ENCODE results near the gene CHRNA4. TPM values are rescaled to one million over a fixed set of nuclear protein-coding genes. Genes with fewer than 3 reads are reported as not detected.

The CHRNA4 gene
- not detected for total RNA-seq

DNA sequence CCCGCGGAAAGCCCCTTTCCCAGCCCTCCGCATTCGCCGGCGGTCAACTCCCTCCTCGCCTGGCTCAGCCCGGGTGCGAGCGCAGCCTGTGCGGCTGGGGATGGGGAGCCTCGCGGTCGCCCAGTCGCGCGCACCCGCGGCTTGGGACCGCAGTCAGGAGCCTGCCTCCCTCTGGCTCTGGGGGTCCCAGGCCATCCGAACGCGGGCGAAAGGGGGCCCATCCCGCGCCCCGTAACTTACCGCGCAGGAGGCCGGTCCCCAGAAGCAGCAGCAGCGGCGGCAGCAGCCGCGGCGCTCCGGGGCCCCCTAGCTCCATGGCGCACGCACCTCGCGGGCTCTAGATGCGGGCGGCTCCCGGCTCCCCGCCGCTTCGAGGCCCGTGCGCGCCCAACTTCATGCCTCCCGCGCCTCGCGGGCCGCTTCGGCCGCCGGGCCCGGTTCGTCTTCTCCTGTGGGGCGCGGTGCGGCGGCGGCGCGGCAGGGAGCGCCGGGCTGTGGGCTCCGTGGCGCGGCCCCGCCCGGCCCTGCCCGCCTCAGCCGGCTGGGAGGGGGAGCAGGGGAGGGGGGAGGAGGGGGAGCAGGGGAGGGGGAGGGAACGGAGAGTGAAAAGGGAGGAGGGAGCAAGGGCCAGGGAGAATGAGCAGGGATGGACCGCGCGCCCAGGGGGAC, at the start of gene CHRNA4:
Gene CHRNA4, minus strand, starts transcription at position 500 of the 669 bp plus-strand sequence. Its CDS starts 184 bp downstream, at position 316.
- DNase-seq (ENCODE audit: low spot score in 2 of 2) (no peak), ATAC-seq (peak in 1 of 2 donors; percentile 14)
- Mint-ChIP-seq H3K9me3 (no peaks in the 10 kb centered on the region), H3K27ac (no peak within 1 kb of the TSS), H3K36me3 (no peaks in the 10 kb centered on the region)

DNA sequence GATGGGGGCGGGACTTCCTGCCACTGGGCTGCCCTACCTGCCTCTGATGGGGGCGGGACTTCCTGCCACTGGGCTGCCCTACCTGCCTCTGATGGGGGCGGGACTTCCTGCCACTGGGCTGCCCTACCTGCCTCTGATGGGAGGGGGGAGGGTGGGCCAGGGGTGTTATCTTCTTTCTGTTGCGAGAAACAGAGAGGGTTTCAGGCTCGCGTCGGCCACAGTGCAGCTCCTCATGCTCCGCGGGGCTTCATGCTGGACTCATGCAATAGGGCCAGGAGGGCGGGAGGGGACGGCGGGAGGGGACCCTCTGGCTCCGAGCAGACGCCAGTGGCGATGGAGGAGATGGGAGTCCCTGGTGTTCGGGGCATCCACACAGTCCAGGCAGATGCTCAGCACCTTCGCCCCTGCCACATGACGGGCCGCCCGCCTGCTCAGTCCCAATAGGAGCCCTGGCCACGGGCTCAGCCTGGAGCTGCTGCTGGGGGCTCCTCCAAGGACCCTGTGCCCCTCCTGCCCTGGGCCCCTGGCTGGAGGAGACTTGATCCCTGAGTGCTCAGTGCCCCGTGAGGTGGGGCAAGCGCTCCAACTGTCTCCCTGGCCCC, 48.8 kb upstream of the CHRNA4 start:
- ATAC-seq, result no peak
- no peaks in the 10 kb centered on the region for H3K36me3 Mint-ChIP-seq

DNA sequence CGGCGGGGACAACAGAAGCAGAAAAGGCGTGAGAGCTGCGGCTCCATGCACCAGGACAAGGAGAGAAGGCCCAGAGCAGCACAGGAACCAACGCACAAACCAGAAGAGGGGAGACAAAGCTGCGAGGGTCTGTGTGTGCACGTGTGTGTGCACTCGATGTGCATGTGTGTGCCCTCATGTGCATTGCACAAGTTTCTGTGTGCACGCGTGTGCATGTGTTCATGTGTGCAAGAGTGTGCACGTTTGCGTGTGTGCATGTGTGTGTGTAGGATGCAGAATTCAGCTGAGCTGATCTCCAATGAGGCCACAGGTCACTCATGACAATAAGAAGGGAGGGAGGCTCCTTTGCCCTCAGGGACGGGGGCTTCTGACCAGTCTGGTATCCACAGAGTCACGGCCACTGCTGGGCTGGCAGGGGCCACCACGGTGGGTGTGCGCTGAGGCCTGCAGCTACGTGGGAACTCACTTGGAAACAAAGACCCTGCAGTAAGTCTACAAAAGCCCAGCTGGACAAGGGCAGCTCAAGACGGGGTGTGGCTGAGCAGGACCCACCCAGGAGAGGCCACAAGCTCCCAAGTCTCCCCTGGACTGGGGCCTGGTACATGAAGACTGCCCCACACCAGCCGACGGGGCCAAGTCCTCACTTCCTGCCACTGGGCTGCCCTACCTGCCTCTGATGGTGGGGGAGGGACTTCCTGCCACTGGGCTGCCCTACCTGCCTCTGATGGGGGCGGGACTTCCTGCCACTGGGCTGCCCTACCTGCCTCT, 48.1 kb upstream of the CHRNA4 start:
- Mint-ChIP-seq H3K9me3 (no peaks in the 10 kb centered on the region), H3K27ac (no peak overlapping the region), H3K36me3 (no peaks in the 10 kb centered on the region)
- no peak for ATAC-seq
- no peak for DNase-seq (ENCODE audit: low spot score in 2 of 2)

More for the DNA sequence above, 48.8 kb upstream of the CHRNA4 start:
- DNase-seq (ENCODE audit: low spot score in 2 of 2), result no peak
- no peak overlapping the region for H3K27ac Mint-ChIP-seq
- no peaks in the 10 kb centered on the region for H3K9me3 Mint-ChIP-seq

DNA sequence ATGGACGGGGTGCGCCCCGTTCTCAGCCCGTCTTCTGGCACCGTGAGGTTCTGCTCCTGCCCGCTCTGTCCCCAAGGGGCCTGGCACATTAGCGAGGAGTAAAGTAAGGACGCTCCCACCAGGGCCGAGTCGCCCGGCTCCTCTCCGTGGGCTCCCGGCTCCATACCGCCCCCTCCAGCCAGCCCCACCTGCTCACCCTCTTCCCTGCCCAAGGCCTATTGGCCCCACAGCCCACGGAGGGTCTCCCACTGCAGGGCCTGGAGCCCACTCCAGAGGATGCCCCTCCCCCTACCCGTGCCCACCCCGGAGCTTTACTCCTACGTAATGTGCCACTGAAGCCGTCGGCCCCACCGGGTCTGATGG, 47.5 kb upstream of the CHRNA4 start:
- no peak for DNase-seq (ENCODE audit: low spot score in 2 of 2)
- Mint-ChIP-seq H3K36me3 (no peaks in the 10 kb centered on the region), H3K27ac (no peak overlapping the region), H3K9me3 (no peaks in the 10 kb centered on the region)
- no peak for ATAC-seq

DNA sequence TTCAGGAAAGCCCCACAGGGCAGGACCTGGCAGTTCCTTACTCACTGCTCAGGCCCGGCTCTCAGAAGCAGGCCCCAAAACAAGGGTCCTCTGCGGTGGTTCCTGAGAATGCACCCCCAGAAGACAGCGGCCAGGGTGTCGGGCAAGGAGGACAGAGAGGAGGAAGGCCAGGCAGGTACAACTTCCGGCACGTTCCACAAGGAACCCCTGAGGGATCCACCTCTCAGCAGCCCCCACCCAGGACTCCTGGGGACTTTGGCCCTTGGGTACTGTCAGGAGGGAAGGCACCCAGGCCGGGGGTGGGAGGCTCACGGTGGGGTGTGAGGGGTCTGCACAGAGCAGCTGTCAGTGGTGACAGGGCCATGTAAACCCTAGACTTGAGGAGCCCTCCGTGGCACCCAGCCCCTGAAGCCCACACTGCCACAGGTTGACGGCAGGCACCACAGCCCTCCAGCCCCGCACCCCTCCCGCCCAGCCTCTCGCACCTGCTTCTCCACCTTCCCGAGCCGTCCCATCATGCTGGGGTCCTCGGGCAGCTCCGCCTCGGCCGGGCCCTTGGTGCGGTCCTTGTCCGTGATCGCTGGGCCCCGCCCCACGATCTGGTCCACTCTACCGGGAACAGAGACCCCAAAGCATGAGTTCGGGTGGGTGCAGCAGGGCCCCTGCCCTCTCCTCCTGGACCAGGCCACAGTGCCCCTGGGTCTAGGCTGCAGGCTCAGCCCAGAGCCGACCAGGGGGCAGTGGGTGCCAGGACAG, 47.0 kb upstream of the CHRNA4 start:
- DNase-seq (ENCODE audit: low spot score in 2 of 2), result no peak
- no peaks in the 10 kb centered on the region for H3K36me3 Mint-ChIP-seq
- no peaks in the 10 kb centered on the region for H3K9me3 Mint-ChIP-seq
- ATAC-seq, result no peak
- no peak overlapping the region for H3K27ac Mint-ChIP-seq

DNA sequence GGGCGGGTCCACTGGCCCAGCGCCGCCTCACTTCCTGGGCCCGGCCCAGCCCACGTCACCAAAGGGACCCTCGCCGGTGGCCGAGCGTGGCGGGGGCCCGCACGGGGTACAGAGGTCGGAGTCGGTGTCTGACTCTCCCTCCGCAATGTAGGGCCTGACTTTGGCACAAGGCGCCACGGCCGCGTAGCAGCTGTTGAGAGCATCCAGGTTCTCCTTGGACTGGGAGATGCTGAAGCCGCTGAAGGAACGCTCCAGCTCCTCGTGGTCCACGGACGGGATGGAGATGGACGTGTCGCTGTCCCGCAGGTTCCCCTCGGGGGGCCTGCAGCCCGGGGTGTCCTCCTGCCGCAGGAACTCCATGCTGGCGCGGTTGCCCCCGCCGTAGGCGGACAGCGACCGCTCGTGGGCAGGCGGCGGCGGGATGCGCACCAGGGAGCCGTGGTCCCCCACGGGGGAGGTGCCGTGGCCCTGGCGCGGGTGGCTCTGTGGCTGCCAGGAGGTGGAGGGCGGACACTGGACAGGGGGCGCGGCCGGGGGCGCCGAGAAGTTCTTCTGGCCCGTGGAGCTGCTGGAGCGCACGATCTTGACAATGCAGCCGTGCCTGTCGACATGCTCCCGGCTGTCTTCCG, 45.6 kb upstream of the CHRNA4 start:
- ATAC-seq, result no peak
- Mint-ChIP-seq H3K9me3 (no peaks in the 10 kb centered on the region), H3K36me3 (no peaks in the 10 kb centered on the region), H3K27ac (no peak overlapping the region)
- DNase-seq (ENCODE audit: low spot score in 2 of 2), result no peak

DNA sequence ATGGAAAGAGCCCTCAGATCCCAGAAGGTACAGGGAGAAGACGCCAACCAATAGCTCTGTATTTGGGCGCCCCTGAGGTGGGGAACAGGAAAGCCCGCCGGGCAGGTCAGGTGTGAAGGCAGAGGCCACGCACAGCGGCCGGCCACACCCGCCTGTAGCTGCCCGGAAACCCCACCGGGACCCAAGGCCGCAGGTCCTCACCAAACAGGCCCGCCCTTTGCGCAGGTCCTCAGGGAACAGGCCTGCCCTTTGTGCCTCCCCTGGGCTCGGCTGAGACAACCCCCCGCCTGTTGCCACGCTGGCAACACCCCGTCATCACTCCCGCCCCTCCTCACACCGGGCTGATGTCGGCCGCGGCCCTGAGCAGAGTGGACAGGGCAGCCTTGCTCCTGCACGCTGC, 44.9 kb upstream of the CHRNA4 start:
- no peak overlapping the region for H3K27ac Mint-ChIP-seq
- ATAC-seq, result no peak
- H3K36me3 Mint-ChIP-seq, result no peaks in the 10 kb centered on the region
- no peaks in the 10 kb centered on the region for H3K9me3 Mint-ChIP-seq
- no peak for DNase-seq (ENCODE audit: low spot score in 2 of 2)

DNA sequence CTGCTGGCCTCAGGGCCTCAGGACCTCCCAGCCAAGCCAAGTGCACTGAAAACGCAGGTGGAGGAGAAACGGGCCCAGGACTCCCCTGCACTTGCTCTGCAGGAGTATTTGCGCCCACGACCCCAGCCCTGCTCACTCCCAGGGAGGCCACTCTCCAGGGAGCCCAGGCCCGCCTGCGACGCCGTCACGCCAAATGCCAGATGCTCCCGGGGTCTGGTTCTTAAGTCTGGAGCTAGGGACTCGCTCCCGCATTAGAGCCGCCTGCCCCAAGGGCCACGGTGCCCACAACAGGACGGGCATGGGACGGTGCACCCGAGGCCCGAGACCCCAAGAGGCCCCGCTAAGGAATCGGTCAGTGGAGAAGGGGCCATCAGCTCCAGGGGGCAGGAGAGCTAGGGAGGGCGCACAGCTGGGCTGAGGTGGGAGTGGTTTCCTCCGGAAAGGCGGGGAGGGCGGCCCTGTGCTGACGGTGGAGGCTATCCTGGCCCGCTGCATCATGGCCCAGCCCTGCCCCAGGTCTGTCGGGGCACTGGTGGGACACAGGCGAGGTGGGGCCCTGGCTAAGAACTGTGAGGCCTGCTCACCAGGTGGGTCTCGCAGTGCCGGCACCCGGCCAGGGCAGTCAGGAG, 44.1 kb upstream of the CHRNA4 start:
- no peak for DNase-seq (ENCODE audit: low spot score in 2 of 2)
- Mint-ChIP-seq H3K9me3 (no peaks in the 10 kb centered on the region), H3K36me3 (no peaks in the 10 kb centered on the region), H3K27ac (no peak overlapping the region)
- no peak for ATAC-seq

DNA sequence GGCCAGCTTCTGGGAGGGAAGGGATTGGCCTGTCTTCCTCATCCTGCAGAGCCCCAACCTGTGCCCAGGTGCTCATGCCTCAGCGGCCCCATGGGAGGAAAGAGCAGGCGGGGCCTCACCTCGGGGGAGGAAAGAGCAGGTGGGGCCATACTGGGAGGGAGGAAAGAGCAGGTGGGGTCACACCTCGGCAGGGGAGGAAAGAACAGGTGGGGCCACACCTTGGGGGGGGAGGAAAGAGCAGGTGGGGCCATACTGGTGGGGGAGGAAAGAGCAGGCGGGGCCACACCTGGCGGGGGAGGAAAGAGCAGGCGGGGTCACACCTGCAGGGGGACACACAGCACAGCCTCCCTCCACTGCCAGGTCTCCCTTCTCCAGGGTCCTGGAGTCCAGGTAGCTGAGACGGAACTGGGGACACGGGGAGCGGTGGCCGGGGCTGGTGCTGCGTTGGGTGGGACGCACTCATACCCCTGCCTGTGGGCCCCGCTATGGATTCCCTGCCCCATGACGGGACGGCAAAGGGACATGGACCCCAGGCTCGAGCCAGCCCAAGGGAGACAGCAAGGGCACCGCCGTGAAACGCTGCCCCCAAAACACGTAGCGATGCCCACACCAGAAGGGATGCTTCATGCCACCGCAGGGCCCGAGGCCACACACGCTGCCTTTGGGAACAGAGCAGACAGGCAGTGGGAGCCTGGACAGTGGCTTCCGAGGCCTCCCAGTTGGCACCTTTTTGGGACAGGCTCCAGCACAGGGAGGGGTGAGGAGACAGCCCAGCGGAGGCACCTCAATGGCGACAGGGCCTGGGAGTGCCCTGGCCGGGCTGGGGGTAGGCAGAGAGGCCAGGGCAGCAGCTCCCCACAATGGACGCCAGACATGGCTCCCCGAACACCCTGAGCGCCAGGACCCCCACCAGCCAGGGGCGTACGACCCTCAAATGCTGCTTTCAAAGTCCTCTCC, 43.3 kb upstream of the CHRNA4 start:
- ATAC-seq (no peak), DNase-seq (ENCODE audit: low spot score in 2 of 2) (no peak)
- Mint-ChIP-seq H3K36me3 (no peaks in the 10 kb centered on the region), H3K9me3 (no peaks in the 10 kb centered on the region), H3K27ac (no peak overlapping the region)

DNA sequence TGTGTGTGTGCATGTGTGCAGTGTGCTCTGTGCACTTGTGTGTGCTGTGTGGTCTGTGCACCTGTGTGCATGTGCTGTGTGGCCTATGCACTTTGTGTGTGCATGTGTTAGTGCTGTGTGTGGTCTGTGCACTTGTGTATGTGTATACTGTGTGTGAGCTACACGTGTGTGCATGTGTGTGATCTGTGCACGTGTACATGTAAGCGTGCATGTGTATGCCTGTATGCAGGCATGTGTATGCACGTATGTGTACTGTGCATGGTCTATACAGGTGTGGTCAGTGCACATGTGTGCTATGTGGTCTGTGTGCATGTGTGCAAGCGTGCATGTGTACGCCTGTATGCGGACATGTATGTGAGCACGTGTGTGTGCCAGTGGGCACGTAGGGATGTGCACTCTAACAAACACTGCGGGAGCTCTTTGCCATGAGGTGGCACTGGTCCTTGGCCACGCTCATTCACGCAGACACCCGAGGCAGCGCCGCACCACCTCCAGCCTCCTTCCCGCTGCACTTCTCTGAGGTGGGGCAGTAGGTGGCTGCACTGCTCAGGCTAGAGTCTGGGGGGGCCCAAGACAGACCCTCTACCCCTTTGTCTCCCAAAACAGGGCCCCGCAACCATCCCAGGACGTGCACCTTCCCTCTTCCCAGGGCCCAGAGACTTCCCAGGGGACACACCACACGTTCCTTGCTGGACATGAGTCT, 42.4 kb upstream of the CHRNA4 start:
- no peaks in the 10 kb centered on the region for H3K36me3 Mint-ChIP-seq
- H3K9me3 Mint-ChIP-seq, result no peaks in the 10 kb centered on the region
- no peak overlapping the region for H3K27ac Mint-ChIP-seq
- ATAC-seq (no peak), DNase-seq (ENCODE audit: low spot score in 2 of 2) (no peak)

DNA sequence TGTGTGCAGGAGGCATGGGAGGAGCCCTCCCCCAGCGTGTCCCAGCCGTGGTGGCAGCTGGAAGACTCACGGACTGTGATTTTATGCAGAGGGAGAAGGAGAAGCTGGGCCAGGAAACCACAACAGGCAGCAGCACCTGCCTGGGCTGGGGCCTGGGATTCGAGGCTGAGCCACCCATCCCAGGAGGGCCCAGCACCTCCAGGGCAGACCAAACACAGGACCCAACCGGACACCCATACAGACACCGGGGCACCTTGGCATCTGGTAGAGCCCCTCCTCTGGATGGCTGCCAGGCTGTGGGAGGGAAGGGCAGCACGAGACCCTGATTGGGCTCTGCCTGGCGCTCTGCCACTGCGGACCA, 41.7 kb upstream of the CHRNA4 start:
- no peak overlapping the region for H3K27ac Mint-ChIP-seq
- no peak for ATAC-seq
- H3K36me3 Mint-ChIP-seq, result no peaks in the 10 kb centered on the region
- no peak for DNase-seq (ENCODE audit: low spot score in 2 of 2)
- H3K9me3 Mint-ChIP-seq, result no peaks in the 10 kb centered on the region

DNA sequence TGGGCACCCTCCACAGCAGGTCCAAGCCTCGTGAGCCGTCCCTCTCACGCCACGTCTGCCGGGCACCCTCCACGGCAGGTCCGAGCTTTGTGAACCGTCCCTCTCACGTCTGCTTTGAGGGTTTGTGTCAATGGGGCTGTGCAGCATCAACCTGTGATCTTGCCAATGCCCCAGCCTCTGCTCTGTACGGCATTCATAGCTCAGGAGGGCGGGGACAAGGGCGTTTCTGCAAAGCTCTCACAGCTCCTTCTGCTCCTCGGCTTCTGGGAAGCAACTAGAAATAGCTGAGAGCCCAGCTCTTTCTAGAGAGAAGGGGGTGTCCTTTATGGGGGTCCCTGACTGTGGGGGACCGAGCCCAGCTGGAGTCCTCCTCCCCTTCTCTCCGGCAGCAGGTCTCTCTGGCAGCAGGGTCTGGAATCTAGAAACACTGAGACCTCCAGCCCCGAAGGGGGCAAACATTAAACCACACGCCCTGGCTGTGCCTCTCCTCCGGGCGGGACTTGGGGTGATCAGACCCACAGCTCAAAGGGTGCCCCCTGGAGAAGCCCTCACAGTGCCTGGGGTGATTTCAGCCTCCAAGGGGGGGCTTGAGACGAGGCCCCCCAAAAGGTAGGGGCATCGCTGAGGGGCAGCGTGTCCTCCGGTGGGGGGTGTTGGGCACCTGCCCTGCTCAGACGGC, 41.2 kb upstream of the CHRNA4 start:
- H3K27ac Mint-ChIP-seq, result no peak overlapping the region
- H3K36me3 Mint-ChIP-seq, result no peaks in the 10 kb centered on the region
- H3K9me3 Mint-ChIP-seq, result no peaks in the 10 kb centered on the region
- DNase-seq (ENCODE audit: low spot score in 2 of 2), result no peak
- no peak for ATAC-seq

DNA sequence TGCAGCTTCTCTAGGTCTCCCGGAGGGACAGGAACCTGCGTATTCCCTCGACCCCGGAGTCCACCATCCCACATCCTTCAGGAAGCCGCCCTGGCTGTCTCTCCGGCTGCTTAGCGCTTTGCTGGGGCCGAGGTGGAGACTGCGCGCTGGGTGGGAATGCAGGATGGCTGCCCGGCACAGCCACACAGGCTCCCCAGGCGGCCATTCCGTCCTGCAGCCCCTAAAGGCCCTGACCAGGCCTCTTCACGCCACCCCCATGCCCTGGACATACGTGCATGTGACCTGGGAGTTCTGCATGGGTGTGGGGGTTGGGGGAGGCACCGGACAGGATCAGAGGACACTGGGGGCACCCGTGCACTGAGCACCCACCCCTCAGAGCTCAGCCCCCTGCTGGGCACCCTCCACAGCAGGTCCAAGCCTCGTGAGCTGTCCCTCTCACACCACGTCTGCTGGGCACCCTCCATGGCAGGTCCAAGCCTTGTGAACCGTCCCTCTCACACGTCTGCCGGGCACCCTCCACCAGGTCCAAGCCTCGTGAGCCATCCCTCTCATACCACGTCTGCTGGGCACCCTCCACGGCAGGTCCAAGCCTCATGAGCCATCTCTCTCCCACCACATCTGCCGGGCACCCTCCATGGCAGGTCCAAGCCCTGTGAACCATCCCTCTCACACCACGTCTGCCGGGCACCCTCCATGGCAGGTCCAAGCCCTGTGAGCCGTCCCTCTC, 40.4 kb upstream of the CHRNA4 start:
- H3K9me3 Mint-ChIP-seq, result no peaks in the 10 kb centered on the region
- ATAC-seq, result no peak
- H3K36me3 Mint-ChIP-seq, result no peaks in the 10 kb centered on the region

More for the DNA sequence above, 40.4 kb upstream of the CHRNA4 start:
- DNase-seq (ENCODE audit: low spot score in 2 of 2), result no peak
- H3K27ac Mint-ChIP-seq, result no peak overlapping the region

Measured in activated naive CD4-positive, alpha-beta T cell treated with anti-CD3 and anti-CD28 coated beads, Interleukin-2, amount 50 U/mL, for 72 hours (primary cell).